ENCODE measurements around the gene RNPEPL1. TPM values are rescaled to one million over a fixed set of nuclear protein-coding genes. Genes with fewer than 3 reads are reported as not detected.

Gene RNPEPL1
- total RNA-seq, 1 experiment from 2014 or later: 88.2 TPM

GRCh38 chr2:240581811-240582210 is 13.5 kb downstream of the RNPEPL1 start:
- Histone ChIP-seq H3K27me3 (ENCODE audit: control insufficient read depth, insufficient read depth, low read length) (no peaks in the 10 kb centered on the region), H3K36me3 (ENCODE audit: control insufficient read depth, insufficient read depth, low read length) (peaks cover 5% of the 10 kb centered on the region; the same call in 1 of the 2 replicates), H3K9me3 (ENCODE audit: control insufficient read depth, insufficient read depth, low read depth, low read length) (no peaks in the 10 kb centered on the region; the same call in 1 of the 2 replicates), H3K4me3 (ENCODE audit: low read depth in 2 of 2, low read length in 2 of 2) (no peak overlapping the region), H3K4me1 (ENCODE audit: control insufficient read depth, insufficient read depth, low read length) (peaks cover 27% of the 10 kb centered on the region), H3K27ac (ENCODE audit: low read length) (no peak overlapping the region)
- ChIA-PET POLR2A (no interaction called here), CTCF (no interaction called here)
- in situ Hi-C loops (cut with HindIII; ENCODE audit: low pct_unique_long_range_greater_than_20kb, low sequenced_read_pairs) (no loop called here), intact Hi-C loops (cut with micrococcal nuclease; ENCODE audit: unreplicated experiment) (no loop called here)
- BruUV-seq (replicated peaks): no TSS peak
- DNase-seq (ENCODE audit: low read depth, low spot score): no peak
- no peak for ATAC-seq
- TF ChIP-seq, protein P1, sequence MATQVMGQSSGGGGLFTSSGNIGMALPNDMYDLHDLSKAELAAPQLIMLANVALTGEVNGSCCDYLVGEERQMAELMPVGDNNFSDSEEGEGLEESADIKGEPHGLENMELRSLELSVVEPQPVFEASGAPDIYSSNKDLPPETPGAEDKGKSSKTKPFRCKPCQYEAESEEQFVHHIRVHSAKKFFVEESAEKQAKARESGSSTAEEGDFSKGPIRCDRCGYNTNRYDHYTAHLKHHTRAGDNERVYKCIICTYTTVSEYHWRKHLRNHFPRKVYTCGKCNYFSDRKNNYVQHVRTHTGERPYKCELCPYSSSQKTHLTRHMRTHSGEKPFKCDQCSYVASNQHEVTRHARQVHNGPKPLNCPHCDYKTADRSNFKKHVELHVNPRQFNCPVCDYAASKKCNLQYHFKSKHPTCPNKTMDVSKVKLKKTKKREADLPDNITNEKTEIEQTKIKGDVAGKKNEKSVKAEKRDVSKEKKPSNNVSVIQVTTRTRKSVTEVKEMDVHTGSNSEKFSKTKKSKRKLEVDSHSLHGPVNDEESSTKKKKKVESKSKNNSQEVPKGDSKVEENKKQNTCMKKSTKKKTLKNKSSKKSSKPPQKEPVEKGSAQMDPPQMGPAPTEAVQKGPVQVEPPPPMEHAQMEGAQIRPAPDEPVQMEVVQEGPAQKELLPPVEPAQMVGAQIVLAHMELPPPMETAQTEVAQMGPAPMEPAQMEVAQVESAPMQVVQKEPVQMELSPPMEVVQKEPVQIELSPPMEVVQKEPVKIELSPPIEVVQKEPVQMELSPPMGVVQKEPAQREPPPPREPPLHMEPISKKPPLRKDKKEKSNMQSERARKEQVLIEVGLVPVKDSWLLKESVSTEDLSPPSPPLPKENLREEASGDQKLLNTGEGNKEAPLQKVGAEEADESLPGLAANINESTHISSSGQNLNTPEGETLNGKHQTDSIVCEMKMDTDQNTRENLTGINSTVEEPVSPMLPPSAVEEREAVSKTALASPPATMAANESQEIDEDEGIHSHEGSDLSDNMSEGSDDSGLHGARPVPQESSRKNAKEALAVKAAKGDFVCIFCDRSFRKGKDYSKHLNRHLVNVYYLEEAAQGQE (IDR thresholded peaks at IDR 0.05; ENCODE audit: insufficient read depth in 1 of 2, low read depth in 2 of 2, low read length in 1 of 2): no peak
- no peak for TF ChIP-seq POLR2AphosphoS5 (IDR thresholded peaks at IDR 0.05; ENCODE audit: low read depth, low read length)
- TF ChIP-seq SIN3A (IDR thresholded peaks at IDR 0.05; ENCODE audit: borderline replicate concordance, insufficient read depth, low read depth, low read length): no peak
- no peak for TF ChIP-seq TCF7L2 (IDR thresholded peaks at IDR 0.05; ENCODE audit: low read depth, low read length)
- TF ChIP-seq, protein P2, sequence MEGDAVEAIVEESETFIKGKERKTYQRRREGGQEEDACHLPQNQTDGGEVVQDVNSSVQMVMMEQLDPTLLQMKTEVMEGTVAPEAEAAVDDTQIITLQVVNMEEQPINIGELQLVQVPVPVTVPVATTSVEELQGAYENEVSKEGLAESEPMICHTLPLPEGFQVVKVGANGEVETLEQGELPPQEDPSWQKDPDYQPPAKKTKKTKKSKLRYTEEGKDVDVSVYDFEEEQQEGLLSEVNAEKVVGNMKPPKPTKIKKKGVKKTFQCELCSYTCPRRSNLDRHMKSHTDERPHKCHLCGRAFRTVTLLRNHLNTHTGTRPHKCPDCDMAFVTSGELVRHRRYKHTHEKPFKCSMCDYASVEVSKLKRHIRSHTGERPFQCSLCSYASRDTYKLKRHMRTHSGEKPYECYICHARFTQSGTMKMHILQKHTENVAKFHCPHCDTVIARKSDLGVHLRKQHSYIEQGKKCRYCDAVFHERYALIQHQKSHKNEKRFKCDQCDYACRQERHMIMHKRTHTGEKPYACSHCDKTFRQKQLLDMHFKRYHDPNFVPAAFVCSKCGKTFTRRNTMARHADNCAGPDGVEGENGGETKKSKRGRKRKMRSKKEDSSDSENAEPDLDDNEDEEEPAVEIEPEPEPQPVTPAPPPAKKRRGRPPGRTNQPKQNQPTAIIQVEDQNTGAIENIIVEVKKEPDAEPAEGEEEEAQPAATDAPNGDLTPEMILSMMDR (IDR thresholded peaks at IDR 0.05): no peak

- H3K27ac ChIP-seq (ENCODE audit: low read length): no peak overlapping the region
- H3K9me3 ChIP-seq (ENCODE audit: control insufficient read depth, insufficient read depth, low read depth, low read length): no peaks in the 10 kb centered on the region; the same call in 1 of the 2 replicates
- BruUV-seq (replicated peaks): no TSS peak
- H3K4me1 ChIP-seq (ENCODE audit: control insufficient read depth, insufficient read depth, low read length): peaks cover 30% of the 10 kb centered on the region
- ChIA-PET CTCF (interaction anchor here (0.6 kb wide), 1 partner anchor 306 kb away, joined by 7 read pairs; no protein-coding TSS in a partner anchor), POLR2A (no interaction called here)
- in situ Hi-C loops (cut with HindIII; ENCODE audit: low pct_unique_long_range_greater_than_20kb, low sequenced_read_pairs): no loop called here
- H3K4me3 ChIP-seq (ENCODE audit: low read depth in 2 of 2, low read length in 2 of 2): no peak overlapping the region
- TF ChIP-seq, protein P2 (IDR thresholded peaks at IDR 0.05): no peak
- peak; percentile 37; the same call in 1 of the 2 replicates for TF ChIP-seq POLR2AphosphoS5 (IDR thresholded peaks at IDR 0.05; ENCODE audit: low read depth, low read length)
- H3K36me3 ChIP-seq (ENCODE audit: control insufficient read depth, insufficient read depth, low read length): peaks cover 5% of the 10 kb centered on the region; the same call in 1 of the 2 replicates
- intact Hi-C loops (cut with micrococcal nuclease; ENCODE audit: unreplicated experiment): no loop called here
- H3K27me3 ChIP-seq (ENCODE audit: control insufficient read depth, insufficient read depth, low read length): no peaks in the 10 kb centered on the region
- DNase-seq (ENCODE audit: low read depth, low spot score) (no peak), ATAC-seq (no peak)
Observed at GRCh38 chr2:240582781-240583180, 14.5 kb downstream of the RNPEPL1 start.
